GM19023 (cell line): ENCODE measurements around the gene CNOT2.

Experiments used
- ATAC-seq: cut with Tn5 transposase; IDR thresholded peaks from one replicate; pipeline ENCODE4 v1.9.1; 2021; ENCODE audit warnings: mild to moderate bottlenecking, moderate library complexity; ENCODE audit not compliant: unreplicated experiment

CNOT2 gene

DNA sequence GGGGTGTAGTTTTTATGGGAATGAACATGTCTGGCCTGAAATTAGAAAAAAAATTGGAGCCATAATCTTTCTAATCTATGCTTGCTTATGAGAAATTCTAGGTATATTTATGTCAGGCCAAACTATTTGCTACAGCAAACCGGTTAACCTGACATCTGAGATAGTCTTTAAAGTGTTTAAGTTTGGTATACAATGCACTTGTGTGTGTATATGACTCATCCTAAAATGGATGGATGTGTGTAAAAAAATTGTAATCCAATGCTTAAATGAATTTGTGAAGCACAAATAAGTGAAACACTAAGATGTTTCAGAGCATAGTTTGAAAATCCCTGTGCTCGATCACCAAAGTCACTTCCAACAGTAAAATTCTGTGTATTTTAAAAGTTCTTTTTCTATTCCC is 6.7 kb downstream of the CNOT2 start:
- no peak for ATAC-seq

DNA sequence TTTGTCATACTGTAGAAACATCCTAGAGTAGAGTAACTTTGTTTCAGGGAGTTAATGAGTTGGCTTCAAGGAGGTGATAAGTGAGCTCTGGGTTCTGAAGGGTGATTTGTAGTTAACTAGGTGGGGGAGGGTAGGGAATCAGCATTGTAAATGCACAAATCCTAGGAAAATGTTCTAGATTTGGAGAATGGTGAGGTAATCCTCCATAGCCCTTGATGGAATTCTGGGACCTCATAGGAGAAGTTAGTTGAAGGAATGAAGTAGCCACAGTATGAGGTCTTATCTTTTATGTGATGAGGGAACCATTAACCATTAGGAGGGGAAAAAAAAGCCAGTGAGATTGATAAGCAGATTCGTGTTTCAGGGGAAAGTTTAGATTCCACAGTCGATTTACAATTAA is 8.0 kb downstream of the CNOT2 start:
- no peak for ATAC-seq

DNA sequence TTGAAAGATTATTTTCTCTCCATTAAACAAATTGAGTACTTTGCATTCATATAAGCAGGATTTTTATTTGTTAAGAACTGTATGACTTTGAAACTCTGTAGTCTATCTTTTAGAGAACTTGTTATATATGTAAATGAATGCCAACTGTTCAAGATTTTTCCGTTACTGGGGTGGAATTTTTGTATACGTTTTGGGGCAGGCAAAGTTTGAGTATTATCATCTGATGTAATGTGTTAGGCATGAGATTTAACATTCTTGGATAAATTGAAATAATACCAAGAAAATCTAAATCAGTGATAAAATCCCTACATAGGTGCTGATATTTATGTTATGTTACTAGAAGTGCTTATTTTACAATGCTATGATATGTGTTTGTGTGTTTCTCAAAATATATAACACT is 8.4 kb downstream of the CNOT2 start:
- no peak for ATAC-seq

DNA sequence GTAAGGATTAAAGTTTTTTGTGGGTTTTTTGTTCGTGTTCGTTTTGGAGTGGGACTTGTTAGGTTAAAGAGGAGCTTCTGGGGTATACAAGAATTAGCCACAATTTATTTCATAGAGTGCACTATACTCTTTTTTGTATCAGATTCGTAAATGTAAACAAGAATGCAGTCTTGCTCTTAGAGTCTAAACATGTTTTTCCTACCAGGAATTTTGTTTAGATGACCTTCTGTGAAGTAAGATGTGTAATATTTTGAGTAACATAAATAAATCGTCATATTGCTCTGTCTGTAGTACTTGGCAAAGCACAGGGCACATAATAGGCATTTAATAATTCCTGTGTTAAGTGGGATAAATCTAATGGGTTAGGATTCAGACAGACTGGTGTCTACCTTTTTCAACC is 9.6 kb downstream of the CNOT2 start:
- ATAC-seq = no peak

DNA sequence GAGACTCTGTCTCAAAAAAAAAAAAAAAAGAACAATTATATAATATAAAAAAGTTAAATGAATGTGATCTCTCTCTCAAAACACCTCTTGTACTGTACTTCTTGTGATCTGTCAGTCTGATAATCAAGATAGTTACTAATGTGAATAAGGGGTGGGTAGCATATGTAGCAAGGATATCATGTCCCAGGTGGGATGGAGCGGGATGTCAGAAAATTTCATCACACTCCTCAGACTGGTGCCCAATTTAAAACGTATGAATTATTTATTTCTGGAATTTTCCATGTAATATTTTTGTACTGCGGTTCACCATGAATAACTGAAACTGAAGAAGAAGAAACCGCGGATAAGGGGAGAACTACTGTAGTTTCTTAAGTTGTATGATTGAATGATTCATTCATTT is 11.0 kb downstream of the CNOT2 start:
- ATAC-seq = no peak

DNA sequence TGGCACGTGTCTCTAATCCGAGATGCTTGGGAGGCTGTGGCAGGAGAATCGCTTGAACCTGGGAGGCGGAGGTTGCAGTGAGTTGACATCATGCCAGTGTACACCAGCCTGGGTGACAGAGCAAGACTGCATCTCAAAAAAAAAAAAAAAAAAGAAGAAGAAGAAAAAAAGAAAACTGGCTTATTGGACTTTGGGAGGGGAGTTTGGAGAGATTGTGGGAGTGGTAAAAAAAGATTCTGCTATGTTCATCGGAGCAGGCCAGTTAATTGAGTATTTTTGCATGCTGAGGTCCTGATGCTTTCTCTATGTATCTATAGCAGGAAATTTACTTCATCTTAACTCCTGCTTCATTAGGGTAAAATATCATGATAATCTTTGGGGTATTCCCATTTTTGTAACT is 11.6 kb downstream of the CNOT2 start:
- ATAC-seq = no peak

DNA sequence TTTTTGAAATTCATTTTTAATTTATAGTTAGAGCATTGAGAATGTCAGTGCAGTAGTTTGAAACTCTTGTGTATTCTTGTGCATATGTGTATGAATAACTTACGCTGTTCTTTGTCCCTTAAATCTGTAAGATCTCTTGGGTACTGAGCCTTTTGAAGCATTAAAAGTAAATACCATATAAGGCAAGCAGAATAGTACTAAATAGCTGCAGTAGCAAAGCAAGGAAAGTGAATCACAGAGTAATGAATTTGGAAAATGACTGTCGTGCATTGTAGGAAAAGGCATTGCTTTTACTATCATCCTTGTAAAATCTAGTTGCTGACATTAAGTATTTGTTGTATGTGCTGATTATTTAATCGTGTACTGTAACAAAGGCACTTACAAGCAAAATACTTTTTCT is 12.1 kb downstream of the CNOT2 start:
- no peak for ATAC-seq

DNA sequence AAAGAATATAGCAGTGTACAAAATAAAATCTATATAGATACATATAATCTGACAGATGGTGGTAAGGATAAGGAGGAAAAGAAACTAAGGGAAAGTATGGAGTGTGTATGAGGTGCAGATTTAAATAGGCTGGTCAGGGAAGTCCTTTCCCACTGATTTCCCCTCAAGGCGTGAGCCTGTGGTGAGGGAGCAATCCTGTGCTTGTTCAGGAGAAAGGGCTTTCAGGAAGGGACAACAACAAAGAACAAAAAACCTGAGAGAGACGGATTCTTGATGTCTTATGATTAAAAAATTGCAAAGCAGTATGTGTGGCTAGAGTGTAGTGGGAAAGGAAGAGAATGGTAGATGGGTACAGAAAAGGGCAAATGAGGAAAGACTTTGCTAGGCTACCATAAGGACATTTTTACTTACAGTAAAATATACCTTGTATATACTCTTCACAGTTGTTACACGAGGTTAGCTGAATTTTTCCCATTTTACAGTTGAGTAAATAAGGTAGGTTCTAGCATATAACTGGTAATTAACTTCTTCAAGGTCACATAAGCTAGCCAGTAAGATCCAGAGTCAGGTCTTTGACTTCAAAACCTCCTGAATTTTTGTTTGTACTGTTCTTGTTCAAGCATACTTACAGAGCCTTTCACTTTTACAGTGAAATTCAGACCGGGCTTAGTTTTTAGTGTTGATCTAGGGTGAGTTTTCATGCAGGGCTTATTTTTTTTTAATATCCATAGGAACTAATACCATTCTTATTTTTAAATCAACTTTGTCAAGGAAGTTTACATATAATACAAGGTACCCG is 15.6 kb downstream of the CNOT2 start:
- ATAC-seq = no peak

DNA sequence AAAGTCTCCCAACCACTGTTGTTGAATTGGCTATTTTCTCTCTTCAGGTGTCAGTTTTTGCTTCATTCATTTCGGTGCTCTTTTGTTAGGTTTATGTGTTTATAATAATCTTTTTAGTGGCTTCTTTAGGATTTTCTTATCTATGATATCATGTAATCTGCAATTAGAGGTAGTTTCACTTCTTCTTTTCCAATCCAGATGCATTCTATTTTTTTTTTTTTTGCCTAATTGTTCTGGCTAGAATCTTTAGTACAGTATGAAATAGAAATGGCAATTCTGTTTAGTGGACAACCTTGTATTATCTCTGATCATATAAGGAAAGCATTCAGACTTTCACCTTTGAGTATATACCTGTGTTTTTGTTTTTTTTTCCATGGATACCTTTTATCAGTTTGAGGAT is 17.4 kb downstream of the CNOT2 start:
- ATAC-seq = no peak

DNA sequence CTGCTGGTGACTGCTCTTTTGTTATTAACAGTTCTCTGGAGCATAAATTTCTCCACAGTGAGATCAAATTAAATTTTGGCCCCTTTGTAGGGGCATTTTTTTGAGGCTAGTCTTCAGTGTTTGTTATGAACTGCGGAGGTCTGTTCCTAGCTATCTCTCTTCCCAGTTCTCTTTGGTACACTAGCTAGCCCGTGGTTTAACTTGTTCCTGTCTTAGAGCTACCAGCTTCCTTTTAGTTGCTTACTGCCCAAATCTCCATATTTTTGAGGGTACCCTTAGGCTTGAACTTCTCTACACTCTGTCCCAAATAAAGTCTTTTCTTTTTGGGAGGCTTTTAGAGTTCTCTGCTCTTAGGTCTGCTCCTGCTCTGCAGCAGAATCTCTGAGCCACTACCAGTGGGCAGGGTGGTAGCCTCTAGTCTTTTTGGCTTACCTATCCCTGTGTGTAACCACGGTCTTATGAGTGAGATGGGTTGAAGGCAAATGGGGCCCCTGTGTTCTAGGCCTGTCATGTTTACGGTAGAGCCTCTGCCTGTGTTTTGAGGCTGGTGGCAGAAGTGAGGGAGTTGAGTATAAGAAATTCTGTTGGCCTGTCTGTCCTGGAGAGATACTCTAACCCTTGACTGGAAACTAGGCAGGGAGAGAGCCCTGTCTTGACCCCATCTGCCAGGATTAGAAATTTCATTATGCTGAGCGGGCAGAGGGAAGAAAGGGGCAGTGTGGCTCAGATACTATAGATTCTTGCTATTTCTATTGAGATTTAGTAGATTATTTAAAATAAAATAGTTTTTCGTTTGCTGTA is 21.0 kb downstream of the CNOT2 start:
- ATAC-seq = no peak

DNA sequence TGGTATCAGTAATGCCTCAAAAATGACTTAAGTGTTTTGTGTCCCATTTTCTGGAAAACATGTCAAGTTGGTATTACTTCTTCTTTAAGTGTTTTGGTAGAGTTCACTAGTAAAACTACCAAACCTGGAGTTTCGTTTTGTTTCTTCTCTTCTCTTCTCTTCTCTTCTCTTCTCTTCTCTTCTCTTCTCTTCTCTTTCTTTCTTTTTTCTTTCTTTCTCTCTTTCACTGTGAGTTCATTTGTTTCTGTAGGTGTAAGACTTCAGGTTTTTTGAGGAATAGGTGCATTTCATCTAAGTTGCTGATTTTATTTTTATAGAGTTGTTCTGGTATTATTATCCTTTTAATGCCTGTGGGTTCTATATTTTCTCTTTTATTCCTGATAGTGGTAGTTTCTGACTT is 21.9 kb downstream of the CNOT2 start:
- ATAC-seq = no peak

DNA sequence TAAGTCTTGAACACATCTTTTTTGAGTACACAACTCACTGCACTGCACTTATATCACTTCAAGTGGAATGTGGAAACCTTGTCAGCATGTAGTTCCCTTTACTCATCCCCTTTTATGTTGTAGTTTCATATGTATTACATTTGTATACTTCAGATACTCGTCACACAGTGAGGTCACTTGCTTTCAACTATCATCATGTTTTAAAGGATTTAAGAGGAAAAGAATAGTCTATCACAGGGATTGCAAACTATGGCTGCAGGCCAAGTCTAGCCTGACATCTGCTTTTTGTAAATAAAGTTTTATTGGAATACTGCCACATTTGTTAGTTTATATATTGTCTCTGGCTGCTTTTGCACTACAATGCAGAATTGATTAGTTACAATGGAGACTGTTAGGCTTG is 24.3 kb downstream of the CNOT2 start:
- ATAC-seq = no peak

DNA sequence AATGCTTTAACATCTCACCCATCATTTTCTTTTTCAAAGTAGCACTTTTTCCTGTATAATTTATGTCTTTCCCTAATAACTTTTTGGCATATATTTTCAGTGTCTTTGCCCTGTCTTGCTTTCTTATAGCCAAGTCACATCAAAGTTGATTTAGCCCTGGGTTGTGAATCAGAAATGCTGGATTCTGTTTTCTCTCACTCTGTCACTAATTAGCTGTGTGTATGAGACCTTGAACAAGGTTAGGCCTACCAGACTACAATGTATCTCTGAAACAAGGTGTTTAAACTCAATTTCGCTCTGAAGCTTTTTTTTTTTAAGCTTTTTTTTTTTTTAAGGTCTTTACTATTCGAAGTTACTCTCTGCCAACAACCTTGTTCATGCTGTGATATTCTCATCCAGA is 25.7 kb downstream of the CNOT2 start:
- ATAC-seq = no peak

DNA sequence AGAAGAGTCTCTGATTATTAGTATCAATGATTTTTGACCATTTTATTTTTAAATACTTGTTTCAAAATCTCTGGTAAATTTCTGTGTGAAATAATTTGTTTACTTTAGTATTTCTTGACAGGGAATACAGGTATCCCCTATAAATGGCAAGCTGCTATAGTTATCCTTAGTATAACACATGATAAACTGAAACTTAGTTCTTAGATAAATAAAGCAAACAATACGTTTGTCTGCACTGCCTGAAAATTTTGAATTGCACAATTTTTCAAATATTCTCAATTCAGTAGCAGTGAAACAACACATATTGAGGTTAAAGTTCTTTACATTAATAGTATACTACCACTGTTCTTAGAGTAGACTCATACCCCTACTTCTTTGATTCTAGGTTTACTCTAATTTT is 26.9 kb downstream of the CNOT2 start:
- ATAC-seq = no peak

DNA sequence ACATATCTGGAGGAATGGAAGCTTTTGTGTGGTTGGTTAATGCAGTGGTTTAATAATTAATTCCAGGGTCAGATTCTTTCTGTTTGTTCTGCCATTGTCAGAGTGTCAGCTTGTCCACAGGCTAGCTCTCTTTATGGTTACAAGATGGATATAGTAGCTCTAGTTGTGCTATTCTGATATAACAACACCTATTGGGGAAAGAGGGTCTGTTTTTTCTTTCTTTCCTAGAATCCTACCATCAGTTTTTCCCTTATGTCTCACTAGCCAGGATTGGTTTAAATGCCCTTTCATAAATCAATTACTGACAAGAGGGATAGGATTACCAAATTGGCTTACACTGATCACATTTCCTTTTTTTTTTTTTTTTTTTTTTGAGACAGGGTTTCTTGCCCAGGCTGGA is 27.8 kb downstream of the CNOT2 start:
- no peak for ATAC-seq

DNA sequence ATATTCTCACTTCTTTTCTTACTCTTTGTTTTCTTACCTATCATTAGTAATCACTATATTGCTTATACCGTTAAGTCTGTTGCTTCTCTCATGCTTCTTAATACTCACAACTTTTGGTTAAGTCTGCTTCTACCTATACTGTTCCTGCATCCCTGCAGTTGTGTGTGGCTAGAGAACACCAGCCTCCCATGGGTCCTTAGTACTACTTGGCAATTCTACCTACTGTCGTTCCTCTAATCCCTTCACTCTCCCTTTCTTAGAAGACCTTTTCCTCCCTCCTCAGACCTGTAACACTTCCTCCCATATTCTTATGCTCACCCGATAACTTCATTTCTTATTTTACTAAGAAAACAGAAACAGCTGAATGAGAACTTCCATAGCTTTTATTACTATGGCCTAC is 29.3 kb downstream of the CNOT2 start:
- ATAC-seq = no peak

DNA sequence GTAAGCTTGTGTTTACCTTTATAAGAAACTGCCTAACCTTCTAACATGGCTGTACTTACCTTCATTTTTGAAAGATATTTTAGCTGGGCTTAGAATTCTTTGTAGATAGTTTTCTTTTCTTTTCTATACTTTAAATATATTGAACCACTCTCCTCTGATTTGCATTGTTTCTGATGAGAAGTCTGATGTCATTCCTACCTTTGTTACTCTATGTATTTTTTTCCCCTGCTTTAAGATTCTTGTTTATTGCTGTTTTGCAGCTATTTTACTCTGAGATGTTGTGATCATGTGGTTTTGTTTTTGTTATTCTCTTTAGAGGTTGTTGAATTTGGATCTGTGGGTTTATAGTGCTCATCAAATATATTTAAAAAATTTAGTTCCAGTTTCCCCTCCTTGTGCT is 31.8 kb downstream of the CNOT2 start:
- no peak for ATAC-seq

DNA sequence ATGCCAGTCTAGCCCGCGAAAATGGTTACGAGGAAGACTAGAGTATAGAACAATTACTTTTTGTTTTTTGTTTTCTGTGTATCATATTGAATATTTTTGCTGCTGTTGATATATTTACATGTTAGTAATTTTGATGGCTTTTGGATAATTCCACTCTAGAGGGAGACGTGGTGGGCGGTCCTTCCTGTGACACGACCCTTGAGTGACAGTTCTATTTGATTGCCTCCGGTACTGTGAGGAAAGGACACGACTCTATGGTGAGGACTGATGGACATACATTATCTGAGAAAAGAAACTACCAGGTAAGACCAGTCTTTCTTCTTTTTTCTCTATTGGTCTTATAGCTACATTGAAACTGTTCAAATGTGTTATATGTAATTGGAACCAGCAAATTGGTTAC is 34.7 kb downstream of the CNOT2 start:
- no peak for ATAC-seq

DNA sequence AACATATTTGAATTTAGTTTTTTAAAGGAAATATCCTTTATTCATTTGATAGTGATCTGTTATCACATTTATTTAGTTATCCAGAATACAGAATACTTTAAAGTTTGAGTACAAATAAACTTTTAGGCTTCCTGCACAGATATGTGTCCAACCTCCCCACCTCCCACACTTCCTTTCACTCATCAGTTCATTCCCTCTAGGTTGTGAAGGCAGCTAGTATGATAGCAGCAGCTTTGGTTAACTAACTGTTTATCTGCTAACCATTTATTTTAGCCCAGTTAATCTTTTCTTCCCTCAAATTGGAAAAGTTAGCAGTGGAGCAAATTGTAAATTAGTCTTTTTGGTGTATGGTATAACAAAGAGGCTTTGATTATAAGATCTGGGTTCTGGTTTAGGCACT is 35.7 kb downstream of the CNOT2 start:
- ATAC-seq = no peak

DNA sequence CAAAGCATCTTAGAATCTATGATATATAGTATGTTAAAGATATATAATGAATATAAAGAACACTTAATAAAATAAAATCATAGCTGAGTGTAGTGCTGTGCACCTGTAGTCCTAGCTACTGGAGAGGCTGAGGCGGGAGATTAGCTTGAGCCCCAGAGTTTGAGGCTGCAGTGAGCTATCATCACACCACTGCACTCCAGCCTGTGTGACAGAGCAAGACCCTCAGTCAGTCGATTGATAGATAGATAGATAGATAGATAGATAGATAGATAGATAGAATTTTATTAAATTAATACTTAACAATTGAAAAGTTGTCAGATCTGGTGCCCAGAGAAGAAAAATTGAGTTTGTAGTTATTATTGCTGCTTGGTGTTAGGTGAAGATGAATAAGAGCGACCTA is 40.0 kb downstream of the CNOT2 start:
- no peak for ATAC-seq

DNA sequence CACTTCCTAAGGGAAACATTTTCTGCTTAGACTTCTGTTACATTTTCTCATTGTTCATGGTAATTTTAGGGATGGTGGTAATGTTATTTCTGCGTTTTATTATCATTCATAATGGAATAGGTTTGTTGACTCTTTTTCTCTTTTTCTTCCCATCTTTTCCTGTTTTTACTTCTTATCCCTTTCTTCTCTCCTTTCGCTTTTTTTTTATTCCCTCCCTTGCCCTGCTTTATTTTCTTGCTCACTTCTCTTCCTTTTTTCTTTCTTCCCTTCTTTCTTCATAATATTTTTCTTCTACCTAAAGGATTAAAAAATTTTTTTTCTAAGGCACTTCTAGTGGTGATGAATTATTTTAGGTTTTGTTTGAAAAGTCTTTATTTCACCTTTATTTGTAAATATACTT is 45.6 kb downstream of the CNOT2 start:
- no peak for ATAC-seq

DNA sequence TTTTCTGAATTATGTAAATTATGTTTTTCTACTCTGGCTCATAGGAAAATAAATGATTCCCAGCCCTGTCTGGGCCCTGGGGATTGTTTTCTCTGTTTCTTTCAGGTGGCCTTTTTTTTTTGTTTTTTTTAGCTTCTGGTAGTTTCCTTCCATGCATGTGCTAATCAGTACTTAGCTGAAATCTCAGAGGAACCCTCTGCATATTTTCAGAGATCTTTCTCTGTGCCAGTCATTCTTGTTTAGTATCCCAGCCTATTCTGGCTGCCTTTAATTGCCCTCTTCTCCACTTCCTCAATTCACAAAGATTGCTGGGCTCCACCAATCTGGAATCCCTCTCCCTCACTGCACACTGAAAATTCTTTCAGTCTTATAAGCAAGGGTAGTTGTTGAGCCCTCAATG is 46.9 kb downstream of the CNOT2 start:
- no peak for ATAC-seq
